Measurements from ENCODE around the gene TTC28. TPM values are rescaled to one million over a fixed set of nuclear protein-coding genes. Genes with fewer than 3 reads are reported as not detected.

The TTC28 gene
- total RNA-seq, 4 donors from 2014 or later, result 43.8 to 130 (median 92.0) TPM

- no peak for DNase-seq
- no peak overlapping the region for H3K27ac ChIP-seq
- H3K4me1 ChIP-seq, result no peaks in the 10 kb centered on the region
- H3K9me3 ChIP-seq, result no peaks in the 10 kb centered on the region
- H3K4me3 ChIP-seq, result no peak overlapping the region
- intact Hi-C loops (cut with DNase I; ENCODE audit: low total_unique reads), result no loop called here
- no peaks in the 10 kb centered on the region for H3K27me3 ChIP-seq
- H3K36me3 ChIP-seq, result no peaks in the 10 kb centered on the region
- TF ChIP-seq, protein P1, sequence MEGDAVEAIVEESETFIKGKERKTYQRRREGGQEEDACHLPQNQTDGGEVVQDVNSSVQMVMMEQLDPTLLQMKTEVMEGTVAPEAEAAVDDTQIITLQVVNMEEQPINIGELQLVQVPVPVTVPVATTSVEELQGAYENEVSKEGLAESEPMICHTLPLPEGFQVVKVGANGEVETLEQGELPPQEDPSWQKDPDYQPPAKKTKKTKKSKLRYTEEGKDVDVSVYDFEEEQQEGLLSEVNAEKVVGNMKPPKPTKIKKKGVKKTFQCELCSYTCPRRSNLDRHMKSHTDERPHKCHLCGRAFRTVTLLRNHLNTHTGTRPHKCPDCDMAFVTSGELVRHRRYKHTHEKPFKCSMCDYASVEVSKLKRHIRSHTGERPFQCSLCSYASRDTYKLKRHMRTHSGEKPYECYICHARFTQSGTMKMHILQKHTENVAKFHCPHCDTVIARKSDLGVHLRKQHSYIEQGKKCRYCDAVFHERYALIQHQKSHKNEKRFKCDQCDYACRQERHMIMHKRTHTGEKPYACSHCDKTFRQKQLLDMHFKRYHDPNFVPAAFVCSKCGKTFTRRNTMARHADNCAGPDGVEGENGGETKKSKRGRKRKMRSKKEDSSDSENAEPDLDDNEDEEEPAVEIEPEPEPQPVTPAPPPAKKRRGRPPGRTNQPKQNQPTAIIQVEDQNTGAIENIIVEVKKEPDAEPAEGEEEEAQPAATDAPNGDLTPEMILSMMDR (IDR thresholded peaks at IDR 0.05), result no peak
- TF ChIP-seq POLR2A (IDR thresholded peaks at IDR 0.05), result no peak
These were observed 703.1 kb downstream of the TTC28 start for GRCh38 chr22:27976586-27976985.

- no peaks in the 10 kb centered on the region for H3K27me3 ChIP-seq
- H3K9me3 ChIP-seq, result peaks cover 0 to 9% of the 10 kb centered on the region in 2 donors
- no peaks in the 10 kb centered on the region for H3K4me1 ChIP-seq
- intact Hi-C loops (cut with DNase I; ENCODE audit: low total_unique reads), result no loop called here
- H3K4me3 ChIP-seq, result no peak overlapping the region
- TF ChIP-seq POLR2A (IDR thresholded peaks at IDR 0.05), result no peak
- TF ChIP-seq, protein P1 (IDR thresholded peaks at IDR 0.05), result no peak
- no peaks in the 10 kb centered on the region for H3K36me3 ChIP-seq
- H3K27ac ChIP-seq, result no peak overlapping the region
- no peak for DNase-seq
These were observed 704.1 kb downstream of the TTC28 start for GRCh38 chr22:27975381-27976013.

DNA sequence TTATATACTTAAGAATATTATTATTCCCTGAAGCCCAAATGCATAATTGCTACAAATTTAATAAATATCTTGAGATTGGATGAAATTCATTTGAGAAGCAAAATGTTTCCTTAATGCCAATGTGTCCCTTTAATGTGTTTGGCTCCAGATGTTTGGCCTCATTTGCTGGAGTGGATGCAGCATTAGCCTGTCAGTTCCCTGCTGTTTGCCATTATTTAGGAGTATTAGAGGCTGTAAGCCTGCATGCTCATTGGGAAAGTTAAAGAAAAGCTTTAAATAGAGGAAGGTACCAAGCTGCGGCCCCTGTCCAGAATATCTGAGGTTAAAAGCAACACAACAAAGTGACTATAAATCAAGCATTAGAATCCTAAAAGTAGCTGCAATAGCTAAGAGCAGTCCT lies 705.8 kb downstream of the TTC28 start:
- no peak for DNase-seq
- Histone ChIP-seq H3K9me3 (peaks cover 0 to 12% of the 10 kb centered on the region in 2 donors), H3K36me3 (no peaks in the 10 kb centered on the region)

DNA sequence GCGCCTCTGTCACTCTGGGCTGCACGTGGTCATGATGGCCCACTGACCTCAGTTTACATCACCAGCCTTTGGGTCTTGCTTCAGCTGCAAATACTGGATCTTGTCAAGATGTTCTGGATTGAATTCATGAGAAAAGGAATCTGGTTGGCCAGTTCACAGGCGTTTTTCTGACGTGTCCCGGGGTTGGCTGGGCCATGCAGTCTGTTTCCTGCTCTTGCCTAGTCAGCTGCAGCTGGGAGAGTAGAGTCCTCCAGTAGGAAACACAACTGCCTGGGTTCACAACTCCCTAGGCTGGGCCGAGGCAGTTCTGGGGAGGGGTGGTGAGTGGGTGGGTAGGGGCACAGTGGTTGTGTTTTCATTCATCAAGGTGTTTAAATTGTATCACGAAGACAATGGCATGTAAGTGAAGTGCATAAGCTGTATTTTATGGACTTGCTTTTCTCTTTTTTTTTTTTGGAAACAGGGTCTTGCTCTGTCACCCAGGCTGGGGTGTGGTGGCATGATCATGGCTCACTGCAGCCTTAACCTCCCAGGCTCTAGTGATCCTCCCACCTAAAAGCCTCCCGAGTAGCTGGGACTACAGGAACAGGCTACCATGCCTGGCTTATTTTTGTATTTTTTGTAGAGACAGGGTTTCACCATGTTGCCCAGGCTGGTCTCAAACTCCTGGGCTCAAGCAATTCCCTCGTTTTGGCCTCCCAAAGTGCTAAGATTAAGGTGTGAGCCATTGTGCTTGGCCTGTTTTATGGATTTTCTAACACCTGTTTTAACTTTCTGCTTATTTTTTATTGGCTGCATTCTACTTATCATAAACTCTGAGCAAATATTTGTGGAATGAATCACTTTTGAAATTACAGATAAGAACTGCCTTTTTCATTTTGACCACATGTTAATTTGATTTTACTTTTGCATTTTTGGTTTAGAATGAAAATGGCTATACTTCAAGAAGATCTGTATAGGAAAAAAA lies 706.6 kb downstream of the TTC28 start:
- no peak for TF ChIP-seq POLR2A (IDR thresholded peaks at IDR 0.05)
- TF ChIP-seq, protein P1 (IDR thresholded peaks at IDR 0.05), result no peak
- Histone ChIP-seq H3K4me1 (no peaks in the 10 kb centered on the region), H3K27ac (no peak overlapping the region), H3K9me3 (peaks cover 0 to 12% of the 10 kb centered on the region in 2 donors), H3K36me3 (no peaks in the 10 kb centered on the region), H3K27me3 (no peaks in the 10 kb centered on the region), H3K4me3 (no peak overlapping the region)
- intact Hi-C loops (cut with DNase I; ENCODE audit: low total_unique reads), result no loop called here
- no peak for DNase-seq

More for the DNA sequence above, 705.8 kb downstream of the TTC28 start:
- no peak overlapping the region for H3K4me3 ChIP-seq
- intact Hi-C loops (cut with DNase I; ENCODE audit: low total_unique reads), result no loop called here
- TF ChIP-seq, protein P1 (IDR thresholded peaks at IDR 0.05), result no peak
- TF ChIP-seq POLR2A (IDR thresholded peaks at IDR 0.05), result no peak
- no peaks in the 10 kb centered on the region for H3K4me1 ChIP-seq
- no peak overlapping the region for H3K27ac ChIP-seq
- no peaks in the 10 kb centered on the region for H3K27me3 ChIP-seq

- no peaks in the 10 kb centered on the region for H3K4me1 ChIP-seq
- intact Hi-C loops (cut with DNase I; ENCODE audit: low total_unique reads), result no loop called here
These were observed 707.7 kb downstream of the TTC28 start for GRCh38 chr22:27971926-27972325.

More at GRCh38 chr22:27971926-27972325, 707.7 kb downstream of the TTC28 start:
- H3K4me3 ChIP-seq, result no peak overlapping the region
- H3K27ac ChIP-seq, result no peak overlapping the region
- DNase-seq, result no peak
- H3K9me3 ChIP-seq, result peaks cover 0 to 12% of the 10 kb centered on the region in 2 donors
- no peaks in the 10 kb centered on the region for H3K27me3 ChIP-seq
- TF ChIP-seq, protein P1 (IDR thresholded peaks at IDR 0.05), result no peak
- TF ChIP-seq POLR2A (IDR thresholded peaks at IDR 0.05), result no peak
- no peaks in the 10 kb centered on the region for H3K36me3 ChIP-seq

Data from uterus (tissue), 4 donors.